Measurements from ENCODE around the gene SORL1. TPM values are rescaled to one million over a fixed set of nuclear protein-coding genes. Genes with fewer than 3 reads are reported as not detected.

SORL1 gene
- total and polyA plus RNA-seq, 2 of the 13 experiments (the other 11 are each of a cell fraction or from before 2014, with no cell fraction given), result 21.3 to 148 TPM

DNA sequence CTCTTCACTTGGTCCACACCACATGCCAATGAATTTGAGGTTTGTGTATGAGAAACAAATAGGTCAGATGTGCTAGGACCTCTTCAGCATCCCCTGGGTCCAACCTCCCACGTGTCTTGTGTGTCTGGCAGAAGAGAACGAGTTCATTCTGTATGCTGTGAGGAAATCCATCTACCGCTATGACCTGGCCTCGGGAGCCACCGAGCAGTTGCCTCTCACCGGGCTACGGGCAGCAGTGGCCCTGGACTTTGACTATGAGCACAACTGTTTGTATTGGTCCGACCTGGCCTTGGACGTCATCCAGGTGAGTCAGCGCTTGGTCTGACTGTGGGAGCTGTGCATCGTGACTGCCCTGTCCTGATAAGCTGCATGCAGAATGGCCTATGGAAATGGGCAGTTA, 101.7 kb downstream of the SORL1 start (continued):
- peak; percentile 80; the same call in 1 of the 2 replicates for TF ChIP-seq FOSL1 (CRISPR knock-in tag; IDR thresholded peaks at IDR 0.05; ENCODE audit: borderline replicate concordance)
- TF ChIP-seq ZSCAN29 (CRISPR knock-in tag; conservative IDR thresholded peaks at IDR 0.05), result peak; percentile 79; the same call in 1 of the 2 replicates
- TF ChIP-seq HDAC1 (CRISPR knock-in tag; IDR thresholded peaks at IDR 0.05), result peak; percentile 85
- TF ChIP-seq ZSCAN30 (CRISPR knock-in tag; IDR thresholded peaks at IDR 0.05), result no peak
- TF ChIP-seq, protein P1, sequence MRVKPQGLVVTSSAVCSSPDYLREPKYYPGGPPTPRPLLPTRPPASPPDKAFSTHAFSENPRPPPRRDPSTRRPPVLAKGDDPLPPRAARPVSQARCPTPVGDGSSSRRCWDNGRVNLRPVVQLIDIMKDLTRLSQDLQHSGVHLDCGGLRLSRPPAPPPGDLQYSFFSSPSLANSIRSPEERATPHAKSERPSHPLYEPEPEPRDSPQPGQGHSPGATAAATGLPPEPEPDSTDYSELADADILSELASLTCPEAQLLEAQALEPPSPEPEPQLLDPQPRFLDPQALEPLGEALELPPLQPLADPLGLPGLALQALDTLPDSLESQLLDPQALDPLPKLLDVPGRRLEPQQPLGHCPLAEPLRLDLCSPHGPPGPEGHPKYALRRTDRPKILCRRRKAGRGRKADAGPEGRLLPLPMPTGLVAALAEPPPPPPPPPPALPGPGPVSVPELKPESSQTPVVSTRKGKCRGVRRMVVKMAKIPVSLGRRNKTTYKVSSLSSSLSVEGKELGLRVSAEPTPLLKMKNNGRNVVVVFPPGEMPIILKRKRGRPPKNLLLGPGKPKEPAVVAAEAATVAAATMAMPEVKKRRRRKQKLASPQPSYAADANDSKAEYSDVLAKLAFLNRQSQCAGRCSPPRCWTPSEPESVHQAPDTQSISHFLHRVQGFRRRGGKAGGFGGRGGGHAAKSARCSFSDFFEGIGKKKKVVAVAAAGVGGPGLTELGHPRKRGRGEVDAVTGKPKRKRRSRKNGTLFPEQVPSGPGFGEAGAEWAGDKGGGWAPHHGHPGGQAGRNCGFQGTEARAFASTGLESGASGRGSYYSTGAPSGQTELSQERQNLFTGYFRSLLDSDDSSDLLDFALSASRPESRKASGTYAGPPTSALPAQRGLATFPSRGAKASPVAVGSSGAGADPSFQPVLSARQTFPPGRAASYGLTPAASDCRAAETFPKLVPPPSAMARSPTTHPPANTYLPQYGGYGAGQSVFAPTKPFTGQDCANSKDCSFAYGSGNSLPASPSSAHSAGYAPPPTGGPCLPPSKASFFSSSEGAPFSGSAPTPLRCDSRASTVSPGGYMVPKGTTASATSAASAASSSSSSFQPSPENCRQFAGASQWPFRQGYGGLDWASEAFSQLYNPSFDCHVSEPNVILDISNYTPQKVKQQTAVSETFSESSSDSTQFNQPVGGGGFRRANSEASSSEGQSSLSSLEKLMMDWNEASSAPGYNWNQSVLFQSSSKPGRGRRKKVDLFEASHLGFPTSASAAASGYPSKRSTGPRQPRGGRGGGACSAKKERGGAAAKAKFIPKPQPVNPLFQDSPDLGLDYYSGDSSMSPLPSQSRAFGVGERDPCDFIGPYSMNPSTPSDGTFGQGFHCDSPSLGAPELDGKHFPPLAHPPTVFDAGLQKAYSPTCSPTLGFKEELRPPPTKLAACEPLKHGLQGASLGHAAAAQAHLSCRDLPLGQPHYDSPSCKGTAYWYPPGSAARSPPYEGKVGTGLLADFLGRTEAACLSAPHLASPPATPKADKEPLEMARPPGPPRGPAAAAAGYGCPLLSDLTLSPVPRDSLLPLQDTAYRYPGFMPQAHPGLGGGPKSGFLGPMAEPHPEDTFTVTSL (CRISPR knock-in tag; IDR thresholded peaks at IDR 0.05; ENCODE audit: borderline replicate concordance), result peak; percentile 78; the same call in 1 of the 2 replicates
- TF ChIP-seq, protein P2, sequence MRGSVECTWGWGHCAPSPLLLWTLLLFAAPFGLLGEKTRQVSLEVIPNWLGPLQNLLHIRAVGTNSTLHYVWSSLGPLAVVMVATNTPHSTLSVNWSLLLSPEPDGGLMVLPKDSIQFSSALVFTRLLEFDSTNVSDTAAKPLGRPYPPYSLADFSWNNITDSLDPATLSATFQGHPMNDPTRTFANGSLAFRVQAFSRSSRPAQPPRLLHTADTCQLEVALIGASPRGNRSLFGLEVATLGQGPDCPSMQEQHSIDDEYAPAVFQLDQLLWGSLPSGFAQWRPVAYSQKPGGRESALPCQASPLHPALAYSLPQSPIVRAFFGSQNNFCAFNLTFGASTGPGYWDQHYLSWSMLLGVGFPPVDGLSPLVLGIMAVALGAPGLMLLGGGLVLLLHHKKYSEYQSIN (CRISPR knock-in tag; IDR thresholded peaks at IDR 0.05; ENCODE audit: borderline replicate concordance), result no peak
- no peak for TF ChIP-seq REL (CRISPR knock-in tag; conservative IDR thresholded peaks at IDR 0.05)
- TF ChIP-seq HES4 (CRISPR knock-in tag; IDR thresholded peaks at IDR 0.05; ENCODE audit: borderline replicate concordance), result no peak
- TF ChIP-seq SRSF1 (optimal IDR thresholded peaks at IDR 0.05; ENCODE audit: low read depth, low read length), result no peak
- TF ChIP-seq ZNF563 (CRISPR knock-in tag; IDR thresholded peaks at IDR 0.05), result no peak; the same call in 1 of the 2 replicates
- no peak for TF ChIP-seq PPARG (CRISPR knock-in tag; conservative IDR thresholded peaks at IDR 0.05)
- TF ChIP-seq FOSL2 (CRISPR knock-in tag; IDR thresholded peaks at IDR 0.05), result peak; percentile 99
- TF ChIP-seq KMT2B (CRISPR knock-in tag; IDR thresholded peaks at IDR 0.05), result peak; percentile 23; the same call in 1 of the 2 replicates
- 0 out of 2 replicates have a peak, but pooled peaks have one; percentile 40 for TF ChIP-seq ISL2 (CRISPR knock-in tag; IDR thresholded peaks at IDR 0.05)
- TF ChIP-seq HOXA3 (CRISPR knock-in tag; IDR thresholded peaks at IDR 0.05), result peak; percentile 87
- TF ChIP-seq, protein P3, sequence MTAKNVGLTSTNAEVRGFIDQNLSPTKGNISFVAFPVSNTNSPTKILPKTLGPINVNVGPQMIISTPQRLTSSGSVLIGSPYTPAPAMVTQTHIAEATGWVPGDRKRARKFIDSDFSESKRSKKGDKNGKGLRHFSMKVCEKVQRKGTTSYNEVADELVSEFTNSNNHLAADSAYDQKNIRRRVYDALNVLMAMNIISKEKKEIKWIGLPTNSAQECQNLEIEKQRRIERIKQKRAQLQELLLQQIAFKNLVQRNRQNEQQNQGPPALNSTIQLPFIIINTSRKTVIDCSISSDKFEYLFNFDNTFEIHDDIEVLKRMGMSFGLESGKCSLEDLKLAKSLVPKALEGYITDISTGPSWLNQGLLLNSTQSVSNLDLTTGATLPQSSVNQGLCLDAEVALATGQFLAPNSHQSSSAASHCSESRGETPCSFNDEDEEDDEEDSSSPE (CRISPR knock-in tag; IDR thresholded peaks at IDR 0.05), result 0 out of 2 replicates have a peak, but pooled peaks have one; percentile 18
- TF ChIP-seq NR2F6 (IDR thresholded peaks at IDR 0.05), result peak; percentile 29; the same call in 1 of the 2 replicates
- peak; percentile 71 for TF ChIP-seq NR2F6 (CRISPR knock-in tag; IDR thresholded peaks at IDR 0.05)
- TF ChIP-seq, protein P4, sequence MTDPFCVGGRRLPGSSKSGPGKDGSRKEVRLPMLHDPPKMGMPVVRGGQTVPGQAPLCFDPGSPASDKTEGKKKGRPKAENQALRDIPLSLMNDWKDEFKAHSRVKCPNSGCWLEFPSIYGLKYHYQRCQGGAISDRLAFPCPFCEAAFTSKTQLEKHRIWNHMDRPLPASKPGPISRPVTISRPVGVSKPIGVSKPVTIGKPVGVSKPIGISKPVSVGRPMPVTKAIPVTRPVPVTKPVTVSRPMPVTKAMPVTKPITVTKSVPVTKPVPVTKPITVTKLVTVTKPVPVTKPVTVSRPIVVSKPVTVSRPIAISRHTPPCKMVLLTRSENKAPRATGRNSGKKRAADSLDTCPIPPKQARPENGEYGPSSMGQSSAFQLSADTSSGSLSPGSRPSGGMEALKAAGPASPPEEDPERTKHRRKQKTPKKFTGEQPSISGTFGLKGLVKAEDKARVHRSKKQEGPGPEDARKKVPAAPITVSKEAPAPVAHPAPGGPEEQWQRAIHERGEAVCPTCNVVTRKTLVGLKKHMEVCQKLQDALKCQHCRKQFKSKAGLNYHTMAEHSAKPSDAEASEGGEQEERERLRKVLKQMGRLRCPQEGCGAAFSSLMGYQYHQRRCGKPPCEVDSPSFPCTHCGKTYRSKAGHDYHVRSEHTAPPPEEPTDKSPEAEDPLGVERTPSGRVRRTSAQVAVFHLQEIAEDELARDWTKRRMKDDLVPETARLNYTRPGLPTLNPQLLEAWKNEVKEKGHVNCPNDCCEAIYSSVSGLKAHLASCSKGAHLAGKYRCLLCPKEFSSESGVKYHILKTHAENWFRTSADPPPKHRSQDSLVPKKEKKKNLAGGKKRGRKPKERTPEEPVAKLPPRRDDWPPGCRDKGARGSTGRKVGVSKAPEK (CRISPR knock-in tag; IDR thresholded peaks at IDR 0.05; ENCODE audit: borderline replicate concordance), result no peak
- peak; percentile 89 for TF ChIP-seq MEIS1 (CRISPR knock-in tag; IDR thresholded peaks at IDR 0.05; ENCODE audit: borderline replicate concordance)

Measured in HepG2 (cell line).